Measurements from ENCODE around the gene PHF24. TPM values are rescaled to one million over a fixed set of nuclear protein-coding genes. Genes with fewer than 3 reads are reported as not detected.

The PHF24 gene
- total and polyA plus RNA-seq, 2 of the 13 experiments (the other 11 are each of a cell fraction or from before 2014, with no cell fraction given), result 0.05 TPM; not detected in 1

GRCh38 chr9:34989003-34989945 is 31.2 kb downstream of the PHF24 start, which contains the start of gene DNAJB5 (continued):
- TF ChIP-seq ZNF317 (CRISPR knock-in tag; IDR thresholded peaks at IDR 0.05) (no peak), HBP1 (CRISPR knock-in tag; IDR thresholded peaks at IDR 0.05; ENCODE audit: low read depth) (0 out of 2 replicates have a peak, but pooled peaks have one; percentile 35), POLR2G (IDR thresholded peaks at IDR 0.05; ENCODE audit: low read depth, low read length) (peak; percentile 13; the same call in 1 of the 2 replicates), PRDM15 (CRISPR knock-in tag; IDR thresholded peaks at IDR 0.05) (no peak), ZNF160 (CRISPR knock-in tag; IDR thresholded peaks at IDR 0.05) (no peak), ZBTB40 (IDR thresholded peaks at IDR 0.05) (no peak), ZBTB40 (CRISPR knock-in tag; IDR thresholded peaks at IDR 0.05) (no peak), ZNF883 (CRISPR knock-in tag; IDR thresholded peaks at IDR 0.05; ENCODE audit: not compliant biosample characterization) (no peak)
